ENCODE data around the gene CCDC136.

Gene CCDC136

DNA sequence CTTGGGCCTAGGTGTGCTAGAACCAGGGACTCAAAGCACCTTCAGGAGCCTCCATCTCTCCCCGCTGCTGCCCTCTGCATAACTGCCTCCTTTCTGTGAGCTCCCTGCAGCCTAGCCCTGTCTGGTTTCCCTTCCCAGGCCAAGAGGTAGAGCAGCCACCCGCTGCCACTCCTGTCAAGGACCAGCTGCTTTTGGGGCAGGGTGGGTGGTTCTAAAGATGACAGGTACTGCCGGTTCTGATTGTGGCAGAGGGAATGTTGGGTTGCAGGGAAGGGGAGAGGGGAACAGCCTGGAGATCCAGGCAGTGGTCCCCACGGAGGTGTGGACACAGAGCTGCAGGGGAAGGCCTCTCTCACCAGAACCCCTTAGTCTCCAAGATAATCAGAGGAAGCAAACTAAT is 34.7 kb downstream of the CCDC136 start:
- H3K4me3 ChIP-seq (replicated peaks; ENCODE audit: low read depth, low read length), result no peak overlapping the region
- no peak for DNase-seq (ENCODE audit: extremely low read depth, low read depth)
- TF ChIP-seq CTCF (IDR thresholded peaks at IDR 0.05; ENCODE audit: low read depth, low read length, missing control alignments), result no peak

DNA sequence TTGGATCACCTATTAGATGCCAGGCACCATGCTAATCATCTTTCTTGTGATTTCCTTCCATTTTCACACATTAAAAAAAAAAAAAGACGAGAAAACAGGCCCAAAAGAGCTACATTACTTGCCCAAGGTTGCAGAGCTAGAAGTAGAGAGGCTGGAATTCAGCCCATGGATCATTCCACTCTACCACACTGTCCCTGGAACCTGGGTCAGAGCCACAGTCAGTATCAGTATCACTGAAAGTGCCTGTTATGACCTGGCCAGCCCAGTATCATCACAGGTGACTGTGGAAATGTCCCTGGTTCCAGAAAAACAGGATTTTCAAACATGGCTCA is 35.1 kb downstream of the CCDC136 start:
- H3K4me3 ChIP-seq (replicated peaks; ENCODE audit: low read depth, low read length), result no peak overlapping the region
- no peak for DNase-seq (ENCODE audit: extremely low read depth, low read depth)
- no peak for TF ChIP-seq CTCF (IDR thresholded peaks at IDR 0.05; ENCODE audit: low read depth, low read length, missing control alignments)

DNA sequence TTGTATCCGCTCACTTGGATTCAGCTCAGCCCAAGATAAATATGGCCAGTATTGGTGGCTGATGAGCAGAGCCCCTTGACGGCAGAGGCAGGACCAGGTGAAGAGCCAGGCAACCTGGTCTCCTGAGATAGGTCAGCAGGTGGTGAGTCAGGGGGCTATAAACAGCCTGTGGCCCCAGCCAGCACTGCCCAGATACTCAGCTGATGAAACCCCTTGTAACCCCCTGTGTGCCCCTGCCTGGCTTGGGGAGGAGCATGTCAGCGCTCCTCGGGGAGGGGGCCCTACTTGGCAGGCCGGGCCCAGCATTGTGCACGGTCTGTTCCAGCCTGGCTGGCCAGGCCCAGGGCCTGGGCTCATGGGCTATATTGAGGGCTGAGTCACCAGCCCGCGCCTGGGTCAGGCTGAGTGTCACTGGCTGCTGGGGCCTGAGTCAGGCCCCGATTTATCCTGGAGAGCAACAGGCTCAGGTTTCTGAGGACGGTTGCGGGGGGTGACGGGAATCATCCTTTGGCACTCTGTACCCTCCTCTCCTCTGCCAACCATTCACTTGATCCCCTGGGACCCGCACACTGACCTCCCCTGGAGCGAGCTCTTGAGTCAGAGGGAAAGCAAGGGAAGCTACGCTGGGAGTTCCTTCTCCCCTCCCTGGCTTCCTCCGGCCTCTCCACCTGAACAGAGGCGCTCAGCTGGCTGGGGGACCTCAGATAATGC is 35.6 kb downstream of the CCDC136 start:
- no peak for TF ChIP-seq CTCF (IDR thresholded peaks at IDR 0.05; ENCODE audit: low read depth, low read length, missing control alignments)
- H3K4me3 ChIP-seq (replicated peaks; ENCODE audit: low read depth, low read length), result no peak overlapping the region
- no peak for DNase-seq (ENCODE audit: extremely low read depth, low read depth)

DNA sequence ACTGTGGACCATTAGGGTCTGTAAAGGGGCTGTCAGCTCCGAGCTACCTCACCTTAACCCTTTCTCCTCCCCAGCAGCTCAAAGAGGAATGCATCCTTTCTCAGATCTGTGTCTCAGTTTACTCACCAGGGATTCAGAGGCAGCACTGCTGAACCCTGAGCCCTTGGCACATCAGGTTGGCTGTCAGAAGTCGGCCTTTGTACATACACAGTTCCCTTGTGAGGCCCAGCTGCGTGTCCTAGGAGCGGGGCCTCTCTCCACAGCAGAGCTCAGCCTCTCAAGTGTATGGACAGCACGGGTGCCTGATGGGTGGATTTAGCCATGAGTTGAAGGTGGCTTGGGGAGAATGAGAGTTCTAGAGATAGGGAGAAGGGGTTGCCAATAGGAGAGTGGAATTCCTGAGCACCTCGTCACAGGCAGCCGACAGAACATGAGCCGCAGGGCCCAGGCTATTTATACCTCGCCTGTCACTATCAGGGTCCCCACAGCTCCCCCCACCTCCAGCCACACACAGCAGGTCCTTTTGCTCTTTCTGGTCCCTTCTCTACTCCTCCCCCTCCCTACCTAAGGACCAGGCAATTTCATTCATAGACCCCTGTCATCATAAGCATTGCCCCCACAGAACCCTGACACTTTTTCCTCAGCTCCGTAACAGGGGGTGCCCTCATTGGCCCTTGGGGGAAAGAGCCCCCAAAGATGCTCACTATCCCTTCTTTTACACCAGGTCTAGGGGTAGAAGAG is 36.4 kb downstream of the CCDC136 start:
- no peak for DNase-seq (ENCODE audit: extremely low read depth, low read depth)
- TF ChIP-seq CTCF (IDR thresholded peaks at IDR 0.05; ENCODE audit: low read depth, low read length, missing control alignments), result no peak
- H3K4me3 ChIP-seq (replicated peaks; ENCODE audit: low read depth, low read length), result no peak overlapping the region

DNA sequence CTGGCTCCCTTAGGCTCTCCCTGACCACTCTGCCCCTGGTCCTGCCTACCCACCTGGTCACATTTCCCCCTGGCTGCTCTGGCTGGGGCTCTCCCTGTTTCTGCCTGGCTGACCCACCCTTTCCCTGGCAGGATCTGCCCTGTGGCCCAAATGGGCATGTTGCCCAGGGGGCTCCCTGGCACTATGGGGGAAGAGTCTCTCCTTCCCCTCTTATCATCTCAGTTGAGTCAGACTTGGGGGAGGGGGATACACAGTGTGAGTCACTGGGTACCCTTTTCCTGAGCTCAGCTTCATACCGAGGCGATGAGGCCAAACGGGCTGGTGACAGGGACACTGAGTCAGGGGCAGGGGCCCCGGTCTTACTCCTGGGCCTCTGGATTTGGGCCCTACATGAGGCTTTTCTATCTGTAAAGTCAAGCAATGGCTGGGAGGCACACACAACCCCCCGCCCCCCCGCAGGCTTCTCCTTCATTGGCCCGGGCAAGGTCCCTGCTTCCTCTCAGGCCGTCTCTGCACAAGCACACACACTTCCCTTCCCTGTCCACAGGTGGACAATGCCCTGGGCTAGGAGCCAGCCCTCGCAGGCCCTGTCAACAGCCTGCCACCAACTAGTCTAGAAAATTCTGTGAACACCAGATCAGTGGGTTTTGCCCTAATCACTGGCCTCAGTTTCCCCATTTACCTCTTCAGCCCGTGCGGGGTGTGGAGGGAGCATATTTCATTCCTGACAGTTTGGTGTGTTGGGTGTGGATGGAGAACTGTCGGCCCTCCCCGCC is 37.8 kb downstream of the CCDC136 start:
- TF ChIP-seq CTCF (IDR thresholded peaks at IDR 0.05; ENCODE audit: low read depth, low read length, missing control alignments), result no peak
- DNase-seq (ENCODE audit: extremely low read depth, low read depth), result no peak
- H3K4me3 ChIP-seq (replicated peaks; ENCODE audit: low read depth, low read length), result peak overlapping the region; percentile 93

DNA sequence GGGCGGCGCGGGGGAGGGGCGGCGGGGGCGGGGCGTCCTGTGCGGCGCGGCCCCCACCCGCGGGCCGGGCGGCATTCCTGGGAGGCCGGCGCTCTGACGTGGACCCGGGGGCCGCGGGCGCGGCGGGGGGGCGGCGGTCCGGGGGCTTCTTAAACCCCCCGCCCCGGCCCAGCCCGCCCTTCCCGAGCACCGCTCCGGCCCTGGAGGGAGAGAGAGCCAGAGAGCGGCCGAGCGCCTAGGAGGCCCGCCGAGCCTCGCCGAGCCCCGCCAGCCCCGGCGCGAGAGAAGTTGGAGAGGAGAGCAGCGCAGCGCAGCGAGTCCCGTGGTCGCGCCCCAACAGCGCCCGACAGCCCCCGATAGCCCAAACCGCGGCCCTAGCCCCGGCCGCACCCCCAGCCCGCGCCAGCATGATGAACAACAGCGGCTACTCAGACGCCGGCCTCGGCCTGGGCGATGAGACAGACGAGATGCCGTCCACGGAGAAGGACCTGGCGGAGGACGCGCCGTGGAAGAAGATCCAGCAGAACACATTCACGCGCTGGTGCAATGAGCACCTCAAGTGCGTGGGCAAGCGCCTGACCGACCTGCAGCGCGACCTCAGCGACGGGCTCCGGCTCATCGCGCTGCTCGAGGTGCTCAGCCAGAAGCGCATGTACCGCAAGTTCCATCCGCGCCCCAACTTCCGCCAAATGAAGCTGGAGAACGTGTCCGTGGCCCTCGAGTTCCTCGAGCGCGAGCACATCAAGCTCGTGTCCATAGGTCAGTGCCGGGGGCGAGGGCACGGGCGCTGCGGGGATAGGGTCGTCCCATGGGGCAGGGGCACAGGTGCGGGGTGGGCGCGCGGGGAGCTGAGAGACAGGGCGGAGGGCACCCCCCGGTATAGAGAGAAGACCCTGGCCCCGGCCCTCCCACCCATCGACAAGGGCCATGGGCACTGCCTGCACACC is 38.7 kb downstream of the CCDC136 start, which contains the start of gene FLNC:
Gene FLNC, plus strand, starts transcription at position 176 of the 947 bp plus-strand sequence. Its CDS starts 232 bp downstream, at position 408.
- peak within 1 kb of the TSS; percentile 93 for H3K4me3 ChIP-seq (replicated peaks; ENCODE audit: low read depth, low read length)
- no peak for DNase-seq (ENCODE audit: extremely low read depth, low read depth)
- no peak for TF ChIP-seq CTCF (IDR thresholded peaks at IDR 0.05; ENCODE audit: low read depth, low read length, missing control alignments)

Data from HFF-Myc (cell line).